Activated CD8-positive, alpha-beta memory T cell treated with anti-CD3 and anti-CD28 coated beads, Interleukin-2, amount 50 U/mL, for 48 hours (primary cell): ENCODE measurements around the gene ERP27.
A peak's percentile ranks its signal among the peaks of the same experiment; 100 is the strongest.

Source experiments
- DNase-seq: peaks from one replicate; pipeline ENCODE4 v3.0.0-alpha.2; 2020

The ERP27 gene

DNA sequence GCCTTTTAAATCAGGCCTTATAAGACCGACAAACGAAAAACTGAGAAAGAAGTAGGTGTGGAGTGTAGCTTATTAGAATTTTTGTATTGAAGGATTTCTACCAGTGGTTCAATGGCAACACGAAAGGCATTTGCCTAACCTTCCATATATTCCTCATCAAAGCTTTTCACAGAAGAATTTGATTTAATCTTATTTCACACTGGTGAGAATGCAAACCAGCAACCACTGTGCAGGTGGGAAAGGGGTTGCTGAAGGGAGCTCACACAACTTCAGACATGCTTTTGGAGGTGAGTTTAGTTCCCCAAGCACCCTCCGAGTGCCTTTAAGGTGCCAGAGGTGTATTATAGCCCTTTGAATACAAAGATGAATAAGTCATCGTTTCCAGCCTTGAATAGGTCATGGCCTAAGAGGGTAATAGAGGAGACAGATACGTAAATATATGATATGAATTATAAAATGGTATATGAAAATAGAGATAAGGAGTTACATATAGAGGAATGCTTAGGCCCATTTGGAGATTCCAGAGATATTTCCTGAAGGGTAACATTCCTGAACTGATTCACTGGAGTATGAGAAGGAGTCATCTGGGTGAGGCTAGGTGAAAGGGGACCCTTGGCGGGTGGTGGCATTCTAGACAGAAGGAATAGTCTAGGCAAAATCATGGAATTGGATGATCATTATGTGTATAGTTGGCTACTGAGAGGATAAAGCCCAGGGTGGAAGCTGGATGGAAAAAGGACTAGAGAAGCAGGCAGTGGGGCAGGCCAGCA is 6.4 kb downstream of the ERP27 start:
- DNase-seq = no peak

DNA sequence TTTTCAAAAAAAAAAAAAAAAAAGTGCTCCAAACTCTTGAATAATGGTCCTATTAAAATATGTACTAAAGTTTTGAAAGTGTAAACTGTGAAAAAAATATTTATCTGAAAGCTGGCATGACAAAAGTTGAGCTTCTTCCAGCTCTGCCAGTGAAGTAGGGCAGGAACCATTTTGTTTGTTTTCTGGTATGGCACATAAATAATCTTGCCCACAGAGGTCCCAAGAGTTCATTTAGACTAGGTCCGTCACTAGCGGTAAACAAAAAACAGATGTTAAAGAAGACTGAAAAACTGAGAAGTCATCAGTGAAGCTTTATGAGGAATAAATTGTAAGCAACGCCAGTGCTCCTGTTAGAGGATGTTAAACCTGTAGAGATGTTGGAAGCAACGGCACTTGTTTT is 7.0 kb downstream of the ERP27 start:
- DNase-seq = no peak

DNA sequence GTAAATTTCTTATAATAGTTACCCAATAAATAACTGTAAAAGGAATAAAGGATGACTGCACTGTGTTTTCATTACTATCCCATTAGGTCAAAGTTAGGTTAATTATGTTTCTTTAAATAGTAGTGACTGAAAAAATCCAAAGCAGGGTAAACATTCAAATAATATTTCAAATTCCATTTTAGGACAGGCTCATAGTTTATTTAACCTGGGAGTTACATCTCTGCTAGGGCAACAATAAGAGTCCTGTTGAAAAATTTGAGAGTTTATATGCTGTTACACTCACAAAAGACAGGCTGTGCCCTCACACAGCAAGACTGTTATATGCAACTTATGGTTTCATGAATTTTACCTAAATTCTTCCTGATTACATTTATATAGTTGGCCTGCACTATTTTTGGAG is 8.0 kb downstream of the ERP27 start:
- DNase-seq = no peak

DNA sequence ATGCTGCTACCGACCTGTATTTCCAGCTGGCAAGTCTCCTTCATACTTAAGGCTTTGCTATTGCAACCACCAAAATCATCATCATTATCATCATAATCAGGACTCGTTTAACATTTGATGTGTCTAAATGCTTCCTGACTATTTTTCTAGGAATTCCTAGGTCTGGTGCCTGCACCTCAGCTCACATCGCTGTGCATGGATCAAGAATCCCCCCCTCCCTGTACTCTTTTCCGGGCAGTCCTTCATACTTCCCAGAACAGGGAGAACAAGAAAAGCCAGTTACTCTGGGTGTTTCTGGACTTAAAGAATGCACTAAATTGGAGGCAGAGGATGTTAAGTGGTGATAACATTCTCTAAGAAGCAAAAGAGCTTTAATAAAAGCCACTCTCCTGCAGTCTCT is 9.4 kb downstream of the ERP27 start:
- DNase-seq = no peak

DNA sequence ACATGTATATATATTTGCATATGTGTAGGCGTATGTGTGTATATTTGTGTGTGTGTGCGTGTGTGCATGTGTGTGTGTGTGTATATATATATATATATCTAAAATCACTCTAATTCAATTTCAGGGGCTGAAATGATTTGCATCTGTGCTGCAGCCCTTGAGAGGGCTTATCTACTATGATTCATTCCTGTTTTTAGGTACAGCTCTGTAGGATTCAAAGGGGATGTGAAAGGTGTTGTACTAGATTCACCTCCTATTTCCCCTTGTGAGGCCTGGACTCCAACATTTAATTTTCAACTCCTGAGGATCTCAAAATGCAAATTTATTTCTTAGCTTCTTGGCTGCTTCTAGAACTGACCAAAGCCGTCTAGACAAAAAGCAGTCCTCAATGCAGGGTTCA is 11.1 kb downstream of the ERP27 start:
- no peak for DNase-seq

DNA sequence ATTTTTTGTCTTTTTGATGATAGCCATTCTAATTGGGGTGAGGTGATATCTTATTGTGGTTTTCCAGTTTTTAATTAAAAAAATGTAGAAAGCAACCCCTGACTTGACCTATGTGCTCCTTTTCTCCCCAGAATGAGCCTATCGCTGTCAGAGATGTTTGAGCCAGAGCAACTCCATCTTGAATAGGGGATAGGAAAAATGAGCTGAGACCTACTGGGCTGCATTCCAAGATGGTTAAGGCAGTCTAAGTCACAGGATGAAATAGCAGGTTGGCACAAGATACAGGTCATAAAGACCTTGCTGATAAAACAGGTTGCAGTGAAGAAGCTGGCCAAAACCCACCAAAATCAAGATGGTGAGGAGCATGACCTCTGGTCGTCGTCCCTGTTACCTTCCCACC is 13.8 kb downstream of the ERP27 start:
- DNase-seq = no peak

DNA sequence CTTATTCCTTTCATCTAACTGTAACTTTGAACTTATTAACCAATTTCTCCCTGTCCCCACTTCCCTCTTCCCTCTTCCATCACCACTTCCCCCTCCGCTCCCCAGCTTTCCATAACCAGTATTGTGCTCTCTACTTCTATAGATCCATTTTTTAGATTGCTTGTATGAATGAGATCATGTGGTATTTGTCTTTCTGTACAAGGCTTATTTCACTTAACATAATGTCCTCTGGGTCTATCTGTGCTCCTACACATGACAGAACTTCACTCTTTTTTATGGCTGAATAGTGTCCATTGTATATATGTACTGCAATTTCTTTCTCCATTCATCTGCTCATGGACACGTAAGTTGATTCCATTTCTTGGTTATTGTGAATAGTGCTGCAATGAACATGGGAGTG is 14.4 kb downstream of the ERP27 start:
- DNase-seq = no peak

DNA sequence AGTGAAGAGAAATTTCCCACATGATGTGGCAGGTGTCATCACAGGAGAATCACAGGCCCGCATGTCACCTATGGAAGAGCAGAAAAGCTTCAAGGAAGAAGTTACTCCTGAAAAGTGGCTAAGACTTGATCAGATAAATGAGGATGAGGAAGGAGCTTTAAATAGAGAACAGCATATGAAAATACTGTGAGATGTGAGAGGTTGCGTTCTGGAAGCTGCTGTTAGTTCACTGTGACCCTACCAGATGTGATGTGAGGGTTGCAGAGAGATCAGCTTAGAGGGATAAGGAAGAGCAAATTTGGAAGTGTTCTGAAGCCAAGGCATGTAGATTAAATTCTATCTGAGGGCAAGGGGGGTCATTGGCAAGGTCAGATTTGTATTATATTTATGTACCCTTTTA is 17.1 kb downstream of the ERP27 start:
- no peak for DNase-seq

DNA sequence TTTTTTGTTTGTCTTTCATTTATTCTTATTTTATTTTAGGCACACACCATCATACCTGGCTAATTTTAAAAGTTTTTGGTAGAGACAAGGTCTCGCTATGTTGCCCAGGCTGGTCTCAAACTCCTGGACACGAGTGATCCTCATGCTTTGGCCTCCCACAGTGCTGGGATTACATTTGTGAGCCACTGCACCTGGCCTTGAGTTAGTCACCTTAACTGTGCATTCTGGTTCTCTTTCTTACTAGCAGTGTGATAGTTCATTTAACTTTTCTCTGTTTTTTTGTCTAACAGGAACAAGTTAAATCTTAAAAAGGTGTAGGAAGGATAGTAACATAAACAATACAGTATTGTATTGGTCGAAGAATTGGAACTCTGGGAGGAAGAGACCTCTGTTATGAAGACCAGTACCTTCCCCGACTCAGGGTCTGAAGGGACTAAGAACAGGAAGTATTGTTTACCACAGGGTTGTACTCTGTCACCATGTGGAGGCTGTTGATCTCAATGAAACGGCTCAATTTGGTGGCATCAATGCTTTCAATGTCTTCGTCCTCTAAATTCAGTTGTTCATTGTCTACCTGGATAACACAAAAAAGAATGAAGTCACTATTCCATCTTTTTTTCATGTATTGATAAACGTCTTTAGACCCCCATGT is 17.7 kb downstream of the ERP27 start:
- no peak for DNase-seq

DNA sequence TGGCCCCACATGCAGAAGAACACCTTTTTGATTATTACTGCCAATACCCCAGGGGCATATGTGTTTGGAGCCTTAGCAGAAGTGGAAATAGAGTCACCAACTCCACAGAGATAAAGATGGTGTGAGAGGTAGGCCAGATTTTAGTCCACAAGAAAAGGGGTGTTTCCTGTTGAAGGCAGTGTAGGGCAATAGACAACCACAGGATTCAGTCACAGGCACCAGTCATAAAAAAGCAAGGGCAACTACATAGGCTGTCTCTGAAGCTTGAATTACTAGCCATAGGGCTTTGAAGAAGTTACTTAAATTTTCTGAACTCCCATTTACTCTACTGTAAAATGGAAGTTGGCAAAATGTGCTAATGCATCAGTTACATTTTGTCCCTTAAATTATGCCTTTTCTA is 18.9 kb downstream of the ERP27 start:
- no peak for DNase-seq

DNA sequence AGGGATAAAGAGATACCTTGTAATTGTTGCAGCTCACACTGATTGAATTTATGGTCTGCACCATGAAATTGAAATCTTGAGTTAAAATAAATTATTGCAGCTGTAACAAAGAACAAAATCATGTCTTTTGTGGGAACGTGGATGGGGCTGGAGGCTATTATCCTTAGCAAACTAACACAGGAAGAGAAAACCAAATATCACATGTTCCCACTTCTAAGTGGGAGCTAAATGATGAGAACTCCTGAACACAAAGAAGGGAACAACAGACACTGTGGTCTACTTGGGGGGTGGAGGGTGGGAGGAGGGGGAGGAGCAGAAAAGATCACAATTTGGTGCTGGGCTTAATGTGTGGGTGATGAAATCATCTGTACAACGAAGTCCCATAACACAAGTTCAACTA is 22.6 kb downstream of the ERP27 start:
- DNase-seq = no peak

DNA sequence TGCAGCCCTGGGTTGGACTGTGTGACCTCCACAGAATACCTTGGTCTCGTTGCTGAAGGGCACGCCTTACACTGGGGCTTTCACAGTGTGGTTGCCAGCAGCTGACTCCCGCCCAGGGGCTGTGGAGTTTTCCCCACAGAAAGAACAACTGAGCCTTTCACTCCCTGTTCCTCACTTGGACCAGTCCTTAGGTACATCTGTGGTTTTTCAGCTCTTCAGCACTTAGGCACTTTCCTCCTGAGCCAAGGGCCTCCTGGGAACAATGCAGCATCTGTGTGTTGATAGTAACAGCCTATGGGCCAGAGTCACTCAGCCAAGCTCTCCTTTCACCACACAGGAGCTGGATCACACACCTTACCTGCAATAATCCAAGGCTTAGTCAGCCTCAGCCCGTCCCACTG is 25.0 kb downstream of the ERP27 start:
- DNase-seq = no peak

DNA sequence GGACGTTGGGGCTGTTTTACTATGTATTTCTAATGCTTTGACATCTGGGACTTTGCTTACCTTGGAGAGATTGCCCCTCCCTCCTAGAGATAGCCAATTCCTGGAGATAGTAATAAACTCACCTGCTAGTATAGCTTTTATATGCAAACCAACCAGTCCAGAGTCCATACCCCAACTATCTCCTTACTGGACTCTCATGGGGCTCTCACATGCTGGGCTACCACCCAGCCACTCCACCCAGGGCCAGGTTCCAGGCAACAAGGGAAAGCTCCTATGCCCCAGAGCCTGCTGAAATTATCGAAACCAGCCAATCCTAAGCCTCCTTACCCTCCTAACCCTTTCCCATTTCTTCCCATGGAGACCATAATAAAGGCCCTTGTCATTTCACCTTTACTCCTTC is 27.2 kb downstream of the ERP27 start:
- DNase-seq = no peak

DNA sequence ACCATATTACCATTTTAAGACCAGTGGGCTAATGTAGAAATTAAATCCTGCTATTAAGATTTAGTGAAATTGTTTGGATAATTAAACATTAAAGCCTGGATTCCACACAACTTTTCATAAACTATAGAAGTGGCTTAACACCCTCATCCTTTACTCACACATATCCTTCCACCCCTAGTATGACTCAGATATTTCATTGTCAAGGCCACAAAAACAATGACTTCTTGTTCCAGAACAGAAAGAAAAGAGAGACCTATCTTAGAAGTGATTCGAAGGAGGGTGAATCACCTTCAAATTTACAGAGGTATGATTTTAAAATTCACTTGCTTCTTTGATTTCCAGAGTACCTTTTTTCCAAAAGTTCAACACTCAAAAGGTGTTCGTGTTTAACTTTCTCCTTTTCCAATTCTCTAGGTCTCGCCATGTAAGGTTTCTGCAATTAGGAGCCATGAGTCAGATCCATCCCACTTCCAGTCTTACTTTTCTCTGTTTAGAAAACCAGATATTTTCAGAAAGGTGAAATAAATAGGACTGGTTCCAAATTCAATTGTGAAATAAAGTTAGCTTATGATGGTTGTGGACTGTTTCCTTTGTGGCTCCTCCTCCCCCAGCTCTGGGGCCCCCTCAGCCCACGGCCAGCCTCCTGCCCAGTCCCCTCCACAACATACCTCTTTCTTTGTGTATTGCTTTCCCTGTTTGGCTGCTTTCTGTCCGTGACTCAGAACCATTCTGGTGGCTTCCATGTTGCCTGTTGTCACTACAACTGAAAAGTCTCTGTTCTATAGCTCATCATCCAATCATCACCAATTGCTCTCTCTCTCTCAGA is 28.0 kb downstream of the ERP27 start:
- DNase-seq = peak; percentile 71

DNA sequence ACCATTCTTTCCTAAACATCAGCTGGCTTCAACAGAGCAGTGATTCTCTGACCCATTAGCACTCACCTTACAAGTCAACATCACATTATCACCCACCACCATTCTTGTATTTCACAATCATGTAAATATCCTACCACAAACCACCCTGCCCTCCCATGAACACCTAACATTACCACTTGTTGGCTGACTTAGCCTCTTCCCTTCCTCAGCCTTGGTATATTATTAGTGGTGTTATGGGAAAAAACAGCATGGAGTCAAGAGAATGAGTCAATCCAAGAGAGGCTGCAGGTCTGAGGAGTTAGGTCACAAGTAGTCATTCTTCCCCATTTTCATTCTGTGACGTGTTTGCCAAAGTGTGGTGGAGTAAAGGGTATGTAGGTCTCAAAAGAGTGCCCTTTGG is 30.4 kb downstream of the ERP27 start:
- DNase-seq = no peak

DNA sequence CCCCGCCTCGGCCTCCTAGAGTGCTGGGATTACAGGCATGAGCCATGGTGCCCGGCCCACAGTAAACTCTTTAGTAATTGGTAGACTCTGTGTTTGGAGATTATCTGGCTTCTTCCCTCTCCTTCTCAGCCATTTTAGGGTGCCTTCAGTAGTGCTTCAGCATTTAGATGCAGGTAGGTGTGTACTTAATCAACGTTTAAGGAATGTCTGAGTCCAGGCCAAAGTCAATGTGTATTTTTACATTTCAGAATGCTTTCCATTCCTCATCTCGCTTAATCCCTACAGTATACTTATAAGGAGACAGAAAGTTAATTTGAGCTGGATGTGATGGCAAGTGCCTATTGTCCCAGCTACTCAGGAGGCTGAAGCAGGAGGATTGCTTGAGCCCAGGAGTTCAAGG is 32.2 kb downstream of the ERP27 start:
- no peak for DNase-seq

DNA sequence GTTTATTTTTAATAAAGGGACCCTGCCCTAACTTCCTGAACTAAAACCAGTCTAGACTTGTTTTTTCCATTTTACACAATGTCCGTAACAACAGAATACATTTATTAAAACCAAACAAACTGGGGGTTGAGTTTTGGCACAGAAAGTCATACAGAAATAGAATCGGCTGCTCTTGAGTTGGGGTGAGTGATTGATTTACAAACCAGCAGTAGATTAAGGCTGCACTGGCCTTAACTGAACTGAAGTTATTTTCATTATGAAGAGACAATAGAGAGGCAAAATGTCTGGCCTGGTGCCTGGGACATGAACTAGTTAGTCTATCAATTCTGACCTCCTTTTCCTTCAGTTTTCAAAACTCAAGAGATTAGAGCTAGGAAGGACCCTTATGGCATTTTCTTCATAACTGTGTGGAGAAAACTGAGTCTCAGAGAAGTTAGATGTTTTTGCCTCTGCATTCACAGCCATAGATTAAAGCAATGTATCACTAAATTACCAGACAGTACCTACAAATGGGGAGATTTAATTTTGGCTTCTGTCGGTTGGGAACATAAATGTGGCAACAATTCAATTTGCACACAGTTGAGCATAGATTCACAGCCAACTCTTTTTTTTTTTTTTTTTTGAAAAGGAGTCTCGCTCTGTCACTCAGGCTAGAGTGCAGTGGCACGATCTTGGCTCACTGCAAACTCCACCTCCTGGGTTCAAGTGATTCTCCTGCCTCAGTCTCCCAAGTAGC is 32.9 kb downstream of the ERP27 start:
- no peak for DNase-seq

DNA sequence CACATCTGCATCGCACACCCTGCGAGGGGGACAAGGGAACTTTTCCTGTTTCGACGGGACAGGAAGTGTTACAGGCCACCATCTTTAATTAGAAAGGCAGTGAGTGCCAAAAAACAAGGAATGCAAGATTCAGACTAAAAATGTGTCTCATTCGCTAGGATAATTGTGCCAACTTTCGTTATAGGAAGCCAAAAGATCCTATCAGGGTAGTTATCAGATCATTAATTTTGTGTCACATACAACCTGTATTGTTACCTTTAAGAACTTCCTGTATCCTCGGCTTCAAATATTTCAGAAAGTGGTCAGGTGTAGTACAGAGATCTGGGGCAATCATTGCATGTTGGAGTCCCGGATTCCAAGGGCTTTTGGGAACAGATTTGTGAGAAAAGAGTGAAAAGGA is 33.5 kb downstream of the ERP27 start:
- no peak for DNase-seq

DNA sequence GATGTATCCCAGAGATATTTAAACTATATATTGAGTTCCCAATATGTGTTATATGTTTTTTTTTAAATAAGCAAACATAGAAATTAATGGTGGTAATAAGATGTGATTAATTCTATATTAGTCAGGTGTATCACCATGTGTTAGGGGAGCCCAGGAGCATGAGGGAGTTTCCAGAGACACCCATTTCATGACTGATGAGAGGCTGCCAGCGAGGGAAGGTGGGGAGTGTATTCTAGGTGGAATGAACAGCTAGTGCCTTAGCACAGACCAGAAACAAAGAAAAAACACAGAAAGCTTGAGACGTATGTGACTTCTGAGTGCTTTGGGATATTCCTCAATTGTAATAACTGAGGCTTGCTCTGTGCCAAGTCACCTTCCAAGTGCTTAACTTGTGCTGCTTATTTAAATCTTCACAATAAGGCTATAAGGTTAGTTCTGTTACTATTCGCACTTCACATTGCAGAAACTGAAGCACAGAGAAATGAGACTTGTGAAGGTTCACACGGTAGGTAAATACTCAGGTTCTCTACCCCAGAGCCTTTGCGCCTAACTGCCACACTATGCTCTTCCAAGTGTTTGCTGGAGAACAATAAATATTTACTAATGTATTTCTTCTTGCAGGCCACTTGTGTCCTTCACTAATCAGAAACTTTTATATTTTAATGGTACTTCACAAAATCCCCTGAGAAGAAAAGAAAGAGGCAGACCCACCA is 34.8 kb downstream of the ERP27 start:
- no peak for DNase-seq

DNA sequence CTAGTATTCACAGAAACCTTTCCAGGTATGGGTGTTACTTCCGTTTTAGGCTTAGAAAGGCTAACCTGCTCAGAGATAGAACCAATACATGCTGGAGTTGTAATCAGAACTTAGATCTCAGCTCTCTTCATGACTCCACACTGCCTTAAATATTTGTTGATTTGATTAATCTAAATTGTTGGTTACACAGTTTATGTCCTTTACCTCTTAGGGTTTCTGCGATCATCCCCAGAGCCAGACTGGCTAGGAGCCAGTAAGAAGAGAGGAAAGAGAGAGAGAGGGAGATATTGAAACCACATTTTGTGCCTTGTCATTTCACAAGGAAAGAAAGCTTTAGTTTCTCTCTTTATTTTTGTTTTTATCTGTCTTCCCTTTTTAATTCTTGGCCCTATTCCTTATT is 35.9 kb downstream of the ERP27 start:
- DNase-seq = no peak

DNA sequence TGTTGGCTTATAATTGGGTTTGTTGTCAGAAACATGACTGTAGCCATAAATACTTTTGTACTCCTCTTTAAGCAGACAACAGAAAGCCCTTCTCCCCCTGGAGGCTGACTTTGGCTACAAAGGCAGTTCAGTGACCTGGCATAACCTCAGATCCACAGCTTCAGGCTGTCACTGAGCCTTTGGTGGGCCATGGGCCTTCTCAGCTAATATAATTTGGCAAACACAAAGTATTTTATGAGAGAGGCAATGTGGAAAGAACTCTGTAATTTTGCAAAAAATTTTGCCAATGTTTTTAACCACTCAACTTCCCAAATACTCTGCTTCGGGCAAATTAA is 37.1 kb downstream of the ERP27 start:
- no peak for DNase-seq

DNA sequence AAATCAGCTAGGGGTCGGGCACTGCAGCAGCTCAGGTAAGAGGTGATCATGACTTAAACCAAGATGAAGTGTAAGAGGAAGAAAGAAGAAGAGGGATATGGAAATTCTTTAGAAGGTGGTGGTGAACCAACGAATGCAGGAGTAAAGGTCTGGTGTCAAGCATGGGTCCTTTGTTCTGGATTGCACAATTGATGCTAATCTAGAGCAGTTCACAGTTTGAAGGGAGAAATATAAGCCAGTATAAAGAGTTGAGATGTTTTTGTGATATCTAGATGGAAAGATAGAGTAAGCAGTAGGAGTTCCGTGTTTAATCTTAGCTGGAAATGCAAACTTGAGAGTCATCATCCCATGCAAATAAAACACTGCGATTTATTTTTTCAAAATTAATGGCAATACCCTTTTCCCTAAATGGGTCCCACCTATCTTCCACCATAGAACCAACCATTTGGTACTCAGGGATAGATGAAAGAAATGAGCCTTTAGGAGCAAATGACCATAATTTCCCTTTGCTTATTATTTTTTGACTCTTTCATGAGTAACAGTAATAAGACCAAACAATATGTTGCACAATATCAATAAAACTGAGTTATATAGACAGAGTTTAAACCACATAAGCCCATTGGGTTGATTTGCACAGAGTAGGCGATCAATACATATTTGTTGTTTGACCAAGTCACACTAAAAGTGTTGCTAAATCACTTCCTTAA is 37.7 kb downstream of the ERP27 start:
- no peak for DNase-seq
